Loucy (cell line): ENCODE results near the gene KRTAP2-4.
"Not testable (repeated sequence)": the region's sequence is repeated elsewhere in the genome, so short reads cannot be mapped to it uniquely, and the experiment has no call there.

ENCODE experiments used
- CTCF ChIP-seq: fragments of 200-600 bp; sonication (generic); conservative IDR thresholded peaks from 2 replicates; pipeline ENCODE4 v1.5.1; 2014; ENCODE audit warnings: mild to moderate bottlenecking, antibody characterized with exemption, low read length
- EZH2phosphoT487 ChIP-seq: fragments of 200-600 bp; IDR thresholded peaks from 2 replicates; pipeline ENCODE4 v1.6.1; 2018; ENCODE audit warnings: antibody characterized with exemption, mild to moderate bottlenecking, moderate library complexity, borderline replicate concordance

DNA sequence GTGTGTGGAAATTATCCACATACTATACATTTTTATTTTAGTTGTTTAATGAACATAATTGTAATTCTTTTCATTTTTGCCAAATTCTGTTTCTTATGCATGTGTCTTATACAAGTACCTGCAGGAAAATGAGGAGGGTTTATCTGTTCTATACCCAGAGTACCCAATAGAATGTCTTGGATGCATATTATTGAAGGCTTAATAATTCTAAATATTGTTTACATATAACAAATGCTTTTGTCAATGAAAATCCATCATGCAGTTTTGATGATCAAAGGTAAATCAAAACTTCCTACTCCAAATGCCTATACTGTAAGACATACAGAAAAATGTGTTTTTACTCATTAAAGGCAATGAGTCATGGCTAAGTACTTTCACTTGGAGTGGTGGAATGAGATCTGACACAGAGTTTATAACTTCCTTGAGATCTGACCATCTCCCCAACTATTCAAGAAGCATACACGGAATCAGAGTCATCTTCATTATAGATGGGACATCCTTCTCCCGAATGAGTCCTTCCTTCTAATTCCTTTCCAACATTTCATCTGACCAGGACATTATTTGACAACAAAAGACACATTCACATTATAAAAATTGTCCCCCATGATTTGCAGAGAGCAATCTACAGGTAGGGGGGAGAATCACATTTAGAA is 38.8 kb upstream of the KRTAP2-4 start:
- TF ChIP-seq CTCF, EZH2phosphoT487: not testable (repeated sequence)
